ENCODE data around the gene KCNAB2.

Gene KCNAB2

GRCh38 chr1:6099297-6099696 lies 53.6 kb downstream of the KCNAB2 start:
- no peak overlapping the region for H3K4me3 ChIP-seq (ENCODE audit: low read depth, low read length)
- no peak for DNase-seq (ENCODE audit: low read depth)
- no peak for TF ChIP-seq CTCF (IDR thresholded peaks at IDR 0.05; ENCODE audit: control insufficient read depth, extremely low read depth, insufficient read depth)

GRCh38 chr1:6099787-6100765 lies 54.4 kb downstream of the KCNAB2 start:
- DNase-seq (ENCODE audit: low read depth) = no peak
- peak; percentile 31; the same call in 1 of the 2 replicates for TF ChIP-seq CTCF (IDR thresholded peaks at IDR 0.05; ENCODE audit: control insufficient read depth, extremely low read depth, insufficient read depth)

GRCh38 chr1:6100861-6101783 lies 55.4 kb downstream of the KCNAB2 start:
- no peak for TF ChIP-seq CTCF (IDR thresholded peaks at IDR 0.05; ENCODE audit: control insufficient read depth, extremely low read depth, insufficient read depth)
- DNase-seq (ENCODE audit: low read depth) = no peak
- no peak overlapping the region for H3K4me3 ChIP-seq (ENCODE audit: low read depth, low read length)

More at GRCh38 chr1:6099787-6100765, 54.4 kb downstream of the KCNAB2 start:
- no peak overlapping the region for H3K4me3 ChIP-seq (ENCODE audit: low read depth, low read length)

- no peak overlapping the region for H3K4me3 ChIP-seq (ENCODE audit: low read depth, low read length)
- no peak for TF ChIP-seq CTCF (IDR thresholded peaks at IDR 0.05; ENCODE audit: control insufficient read depth, extremely low read depth, insufficient read depth)
- no peak for DNase-seq (ENCODE audit: low read depth)
These were observed 56.3 kb downstream of the KCNAB2 start for GRCh38 chr1:6101826-6102531.

- H3K4me3 ChIP-seq (ENCODE audit: low read depth, low read length) = no peak overlapping the region
- DNase-seq (ENCODE audit: low read depth) = no peak
- TF ChIP-seq CTCF (IDR thresholded peaks at IDR 0.05; ENCODE audit: control insufficient read depth, extremely low read depth, insufficient read depth) = no peak
These were observed 56.8 kb downstream of the KCNAB2 start for GRCh38 chr1:6102532-6102845.

- DNase-seq (ENCODE audit: low read depth) = no peak
- no peak for TF ChIP-seq CTCF (IDR thresholded peaks at IDR 0.05; ENCODE audit: control insufficient read depth, extremely low read depth, insufficient read depth)
- no peak overlapping the region for H3K4me3 ChIP-seq (ENCODE audit: low read depth, low read length)
These were observed 57.6 kb downstream of the KCNAB2 start for GRCh38 chr1:6103111-6103853.
